PC-9 (cell line): ENCODE data around the gene MYO18B. TPM values are rescaled to one million over a fixed set of nuclear protein-coding genes. Genes with fewer than 3 reads are reported as not detected.

ENCODE experiments used
- BruUV-seq: library from RNA; stranded (reverse); fragments of 400-500 nt; replicated peaks from 2 replicates; lab custom pipeline; 2021; lab: Mats Ljungman, UMichigan
- CTCF ChIA-PET: fragments of 300-600 bp; sonication (Branson Sonifier 250); formaldehyde crosslinking; loops from one replicate; lab custom pipeline; 2022; ENCODE audit warnings: antibody characterized with exemption; lab: Charles Lee
- POLR2A ChIA-PET: fragments of 300-600 bp; sonication (Branson Sonifier 250); formaldehyde crosslinking; loops from one replicate; lab custom pipeline; 2022; ENCODE audit warnings: antibody characterized with exemption; ENCODE audit not compliant: unreplicated experiment; lab: Charles Lee
- DNase-seq, 2 experiments: peaks; one replicate each; pipeline versions ENCODE4 v3.0.0 to v3.0.0-alpha.2; 2015 to 2022; ENCODE audit warnings: mixed read lengths in 1 of 2
- H2AFZ ChIP-seq: fragments of 200-600 bp; sonication (generic); 2 replicates; pipeline ENCODE4 v1.8.1; 2017; ENCODE audit warnings: antibody characterized with exemption
- H3F3A ChIP-seq: fragments of 200-600 bp; sonication (generic); 2 replicates; pipeline ENCODE4 v1.8.1; 2017; ENCODE audit warnings: antibody characterized with exemption, mild to moderate bottlenecking, low read depth; ENCODE audit not compliant: insufficient read depth
- H3K27ac ChIP-seq: fragments of 200-600 bp; sonication (generic); 2 replicates; pipeline ENCODE4 v1.6.1; 2016; ENCODE audit warnings: mixed run types
- H3K27me3 ChIP-seq: fragments of 200-600 bp; sonication (generic); 2 replicates; pipeline ENCODE4 v1.6.1; 2016; ENCODE audit warnings: low read depth, mixed run types; ENCODE audit not compliant: insufficient read depth
- H3K36me3 ChIP-seq: fragments of 200-600 bp; sonication (generic); 2 replicates; pipeline ENCODE4 v1.6.1; 2016; ENCODE audit warnings: low read depth, mixed run types
- H3K4me1 ChIP-seq: fragments of 200-600 bp; sonication (generic); replicated peaks from 2 replicates; pipeline ENCODE4 v1.6.1; 2016; ENCODE audit warnings: mixed run types; ENCODE audit not compliant: insufficient read depth
- H3K4me2 ChIP-seq: fragments of 200-600 bp; sonication (generic); 2 replicates; pipeline ENCODE4 v1.6.1; 2017; ENCODE audit warnings: mixed run types
- H3K4me3 ChIP-seq: fragments of 200-600 bp; sonication (generic); 2 replicates; pipeline ENCODE4 v1.6.1; 2016; ENCODE audit warnings: mixed run types
- H3K79me2 ChIP-seq: fragments of 200-600 bp; sonication (generic); 2 replicates; pipeline ENCODE4 v1.6.1; 2017; ENCODE audit warnings: low read depth, mixed run types
- H3K9me2 ChIP-seq: fragments of 200-600 bp; sonication (generic); 2 replicates; pipeline ENCODE4 v1.8.1; 2017; ENCODE audit warnings: mild to moderate bottlenecking; ENCODE audit not compliant: insufficient read depth
- H3K9me3 ChIP-seq: fragments of 200-600 bp; sonication (generic); 2 replicates; pipeline ENCODE4 v1.8.1; 2016; ENCODE audit warnings: low read depth; ENCODE audit not compliant: insufficient read depth
- H4K20me1 ChIP-seq: fragments of 200-600 bp; sonication (generic); 2 replicates; pipeline ENCODE4 v1.8.1; 2017; ENCODE audit not compliant: insufficient read depth
- EZH2 ChIP-seq: fragments of 200-600 bp; sonication (generic); IDR thresholded peaks from 2 replicates; pipeline ENCODE4 v1.8.0; 2017; ENCODE audit warnings: antibody characterized with exemption, low read depth
- intact Hi-C: fragments of 100-400 bp; cut with micrococcal nuclease; formaldehyde crosslinking; loops from one replicate; pipeline ENCODE4 v1.10.0; 2022; ENCODE audit not compliant: unreplicated experiment
- total RNA-seq: library from RNA; stranded (reverse); gene quantifications from 2 replicates; pipeline ENCODE4 v1.2.3, GENCODE V29; 2021
- TF ChIP-seq, protein P1 (sequence below): fragments of 200-600 bp; sonication (generic); conservative IDR thresholded peaks from 2 replicates; pipeline ENCODE4 v1.6.1; 2017; ENCODE audit warnings: mixed run types, antibody characterized with exemption, mild to moderate bottlenecking, moderate library complexity

MYO18B gene
- total RNA-seq, 1 experiment from 2014 or later: not detected

DNA sequence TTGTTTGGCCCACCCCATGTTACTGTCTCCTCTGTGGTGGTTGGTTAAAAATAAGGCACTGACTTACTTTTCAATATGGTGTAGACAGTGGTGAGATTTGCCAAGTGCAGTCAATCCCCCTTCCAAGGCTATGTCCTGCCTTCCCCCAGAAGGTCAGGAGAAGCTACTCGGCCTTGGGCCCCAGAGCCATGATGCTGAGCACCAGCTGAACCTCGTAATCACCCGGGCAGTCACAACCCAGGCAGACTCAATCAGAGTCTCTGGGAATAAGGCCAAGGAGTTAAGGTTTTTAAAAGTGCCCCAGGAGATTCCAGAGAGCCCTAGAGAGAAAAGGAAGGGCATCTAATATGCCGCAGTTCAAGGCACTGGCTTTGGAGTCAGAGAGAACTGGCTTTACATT, 23.8 kb downstream of the MYO18B start:
- DNase-seq: no peak
- H3K27me3 ChIP-seq: peaks cover 17% of the 10 kb centered on the region
- no peak overlapping the region for H3K27ac ChIP-seq
- no peaks in the 10 kb centered on the region for H4K20me1 ChIP-seq
- intact Hi-C loops: no loop called here
- TF ChIP-seq EZH2: no peak
- TF ChIP-seq, protein P1, sequence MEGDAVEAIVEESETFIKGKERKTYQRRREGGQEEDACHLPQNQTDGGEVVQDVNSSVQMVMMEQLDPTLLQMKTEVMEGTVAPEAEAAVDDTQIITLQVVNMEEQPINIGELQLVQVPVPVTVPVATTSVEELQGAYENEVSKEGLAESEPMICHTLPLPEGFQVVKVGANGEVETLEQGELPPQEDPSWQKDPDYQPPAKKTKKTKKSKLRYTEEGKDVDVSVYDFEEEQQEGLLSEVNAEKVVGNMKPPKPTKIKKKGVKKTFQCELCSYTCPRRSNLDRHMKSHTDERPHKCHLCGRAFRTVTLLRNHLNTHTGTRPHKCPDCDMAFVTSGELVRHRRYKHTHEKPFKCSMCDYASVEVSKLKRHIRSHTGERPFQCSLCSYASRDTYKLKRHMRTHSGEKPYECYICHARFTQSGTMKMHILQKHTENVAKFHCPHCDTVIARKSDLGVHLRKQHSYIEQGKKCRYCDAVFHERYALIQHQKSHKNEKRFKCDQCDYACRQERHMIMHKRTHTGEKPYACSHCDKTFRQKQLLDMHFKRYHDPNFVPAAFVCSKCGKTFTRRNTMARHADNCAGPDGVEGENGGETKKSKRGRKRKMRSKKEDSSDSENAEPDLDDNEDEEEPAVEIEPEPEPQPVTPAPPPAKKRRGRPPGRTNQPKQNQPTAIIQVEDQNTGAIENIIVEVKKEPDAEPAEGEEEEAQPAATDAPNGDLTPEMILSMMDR: no peak
- H2AFZ ChIP-seq: no peak overlapping the region
- H3F3A ChIP-seq: peaks cover 3% of the 10 kb centered on the region; the same call in 1 of the 2 replicates
- no peaks in the 10 kb centered on the region for H3K79me2 ChIP-seq
- no peak overlapping the region for H3K4me2 ChIP-seq
- H3K4me3 ChIP-seq: no peak overlapping the region
- no TSS peak for BruUV-seq
- no peaks in the 10 kb centered on the region for H3K4me1 ChIP-seq
- no peaks in the 10 kb centered on the region for H3K9me2 ChIP-seq
- CTCF ChIA-PET: no interaction called here
- POLR2A ChIA-PET: no interaction called here
- H3K9me3 ChIP-seq: no peaks in the 10 kb centered on the region; the same call in 1 of the 2 replicates
- no peaks in the 10 kb centered on the region for H3K36me3 ChIP-seq

DNA sequence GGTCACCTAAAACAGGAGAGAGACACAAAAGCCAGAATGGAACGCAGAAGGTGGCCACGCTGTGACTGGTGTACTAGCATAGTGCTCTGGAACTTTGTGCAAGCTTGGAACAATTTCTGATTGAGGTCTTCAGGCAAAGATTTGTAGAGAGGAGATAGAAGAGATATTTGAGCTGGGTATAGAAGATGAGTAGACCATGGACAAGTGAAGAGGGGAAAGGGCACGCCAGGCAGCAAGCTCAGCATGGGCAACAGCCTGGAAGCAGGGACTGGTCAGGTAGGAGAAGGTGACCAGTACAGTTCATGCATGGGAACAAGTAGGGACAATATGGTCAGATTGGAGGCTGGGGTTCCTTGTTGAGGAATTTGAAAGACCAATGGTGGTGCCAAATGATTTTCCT, 24.4 kb downstream of the MYO18B start:
- Histone ChIP-seq H3K4me3 (no peak overlapping the region), H3K9me2 (no peaks in the 10 kb centered on the region), H2AFZ (no peak overlapping the region), H3K4me1 (no peaks in the 10 kb centered on the region), H4K20me1 (no peaks in the 10 kb centered on the region), H3K27me3 (peaks cover 17% of the 10 kb centered on the region), H3F3A (peaks cover 3% of the 10 kb centered on the region; the same call in 1 of the 2 replicates), H3K4me2 (no peak overlapping the region), H3K9me3 (no peaks in the 10 kb centered on the region; the same call in 1 of the 2 replicates), H3K79me2 (no peaks in the 10 kb centered on the region), H3K27ac (no peak overlapping the region), H3K36me3 (no peaks in the 10 kb centered on the region)
- ChIA-PET POLR2A (no interaction called here), CTCF (no interaction called here)
- BruUV-seq: no TSS peak
- intact Hi-C loops: no loop called here
- no peak for DNase-seq
- TF ChIP-seq, protein P1: no peak
- no peak for TF ChIP-seq EZH2

DNA sequence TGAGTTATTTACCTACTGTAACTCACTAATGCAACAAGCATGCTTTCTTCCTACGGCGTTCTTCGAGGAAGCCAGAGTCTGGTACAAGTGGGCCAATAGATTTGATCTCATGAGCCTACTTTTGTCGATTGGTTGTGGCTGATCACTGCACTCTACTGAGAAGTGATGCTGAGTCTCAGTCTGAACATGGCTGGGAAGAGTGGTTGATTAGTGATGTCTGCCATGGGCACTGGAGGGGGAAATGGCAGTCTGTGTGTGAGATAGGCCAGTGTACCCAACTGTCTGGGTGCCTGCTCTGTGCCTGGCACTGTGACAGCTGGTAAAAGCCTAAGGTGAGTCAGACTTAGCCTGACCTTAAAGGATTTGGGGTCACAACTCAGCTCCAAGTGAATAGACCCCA, 28.3 kb downstream of the MYO18B start:
- CTCF ChIA-PET: no interaction called here
- intact Hi-C loops: loop anchor here (10.0 kb wide), 3 partner anchors 66 to 566 kb away; no protein-coding TSS in a partner anchor

More for the DNA sequence above, 28.3 kb downstream of the MYO18B start:
- H3K79me2 ChIP-seq: no peaks in the 10 kb centered on the region
- no TSS peak for BruUV-seq
- no peaks in the 10 kb centered on the region; the same call in 1 of the 2 replicates for H3K9me3 ChIP-seq
- H3F3A ChIP-seq: no peaks in the 10 kb centered on the region
- H3K4me1 ChIP-seq: no peaks in the 10 kb centered on the region
- no peak overlapping the region for H2AFZ ChIP-seq
- no peaks in the 10 kb centered on the region for H3K9me2 ChIP-seq
- no peak overlapping the region for H3K27ac ChIP-seq
- H3K36me3 ChIP-seq: no peaks in the 10 kb centered on the region
- H3K4me2 ChIP-seq: no peak overlapping the region
- H3K4me3 ChIP-seq: no peak overlapping the region
- POLR2A ChIA-PET: no interaction called here
- no peak for DNase-seq
- peaks cover 29% of the 10 kb centered on the region for H3K27me3 ChIP-seq
- no peaks in the 10 kb centered on the region; the same call in 1 of the 2 replicates for H4K20me1 ChIP-seq
- TF ChIP-seq, protein P1: no peak
- TF ChIP-seq EZH2: no peak
